GM18873 (cell line): ENCODE results near the gene LILRB3.
"Not testable (repeated sequence)": the region's sequence is repeated elsewhere in the genome, so short reads cannot be mapped to it uniquely, and the experiment has no call there.

Experiments used
- ATAC-seq: cut with Tn5 transposase; IDR thresholded peaks from one replicate; pipeline ENCODE4 v1.9.1; 2021; ENCODE audit warnings: mild to moderate bottlenecking, moderate library complexity, moderate number of reproducible peaks; ENCODE audit not compliant: unreplicated experiment, low FRiP score

The LILRB3 gene

GRCh38 chr19:54222474-54223276 is at the start of gene LILRB3:
LILRB3 (minus strand) TSS chr19:54223007; CDS start chr19:54222976, 31 bp downstream.
- not testable (repeated sequence) for ATAC-seq

- not testable (repeated sequence) for ATAC-seq
Observed at GRCh38 chr19:54272181-54272580, 49.4 kb upstream of the LILRB3 start.

- not testable (repeated sequence) for ATAC-seq
Observed at GRCh38 chr19:54271587-54271986, 48.8 kb upstream of the LILRB3 start.

GRCh38 chr19:54271106-54271505 is 48.3 kb upstream of the LILRB3 start:
- ATAC-seq: no peak

- no peak for ATAC-seq
Observed at GRCh38 chr19:54268936-54269335, 46.1 kb upstream of the LILRB3 start.

DNA sequence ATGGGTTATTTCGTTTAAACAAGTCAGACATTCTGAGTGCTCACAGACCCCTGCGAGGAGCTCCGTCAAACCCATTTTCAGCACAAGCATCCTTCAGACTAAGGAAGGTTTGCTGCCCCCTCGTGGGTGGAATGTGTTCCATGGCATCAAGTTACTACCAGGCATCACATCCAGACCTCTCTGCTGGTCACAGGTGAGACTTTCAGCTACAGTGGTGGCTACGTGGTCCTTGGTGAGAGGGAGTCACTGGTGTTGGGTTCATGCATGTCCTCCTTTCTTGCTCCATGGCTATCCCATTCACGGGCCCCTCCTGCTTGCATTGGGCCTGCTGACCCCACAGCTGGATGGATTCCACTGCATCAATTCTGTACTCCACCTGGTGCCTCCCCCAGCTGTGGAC is 43.3 kb upstream of the LILRB3 start:
- no peak for ATAC-seq

- ATAC-seq: no peak
Observed at GRCh38 chr19:54262470-54262869, 39.7 kb upstream of the LILRB3 start.

DNA sequence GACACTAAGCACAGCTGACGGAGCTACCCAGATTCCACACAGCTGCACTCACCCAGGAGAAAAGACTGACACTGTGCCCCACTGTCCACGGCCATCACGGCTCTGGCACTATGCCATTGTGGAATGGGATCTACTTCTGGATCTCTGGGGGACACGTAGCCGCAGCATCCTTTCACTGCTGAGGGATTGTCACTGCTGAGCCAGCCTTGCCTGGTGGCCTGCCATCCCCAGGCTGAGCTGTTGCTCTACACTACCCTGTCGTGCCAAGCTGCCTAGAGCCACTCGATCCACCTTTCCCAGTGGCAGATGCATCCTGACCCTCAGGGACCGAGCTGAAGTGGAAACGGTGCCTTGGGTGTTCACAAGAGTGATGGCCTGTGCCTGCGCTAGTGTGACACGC is 39.3 kb upstream of the LILRB3 start:
- ATAC-seq: no peak

- ATAC-seq: no peak
Observed at GRCh38 chr19:54257116-54257480, 34.3 kb upstream of the LILRB3 start, which contains the start of gene LILRB5. LILRB5 (minus strand) TSS chr19:54257273; CDS start chr19:54257193, 80 bp downstream.

DNA sequence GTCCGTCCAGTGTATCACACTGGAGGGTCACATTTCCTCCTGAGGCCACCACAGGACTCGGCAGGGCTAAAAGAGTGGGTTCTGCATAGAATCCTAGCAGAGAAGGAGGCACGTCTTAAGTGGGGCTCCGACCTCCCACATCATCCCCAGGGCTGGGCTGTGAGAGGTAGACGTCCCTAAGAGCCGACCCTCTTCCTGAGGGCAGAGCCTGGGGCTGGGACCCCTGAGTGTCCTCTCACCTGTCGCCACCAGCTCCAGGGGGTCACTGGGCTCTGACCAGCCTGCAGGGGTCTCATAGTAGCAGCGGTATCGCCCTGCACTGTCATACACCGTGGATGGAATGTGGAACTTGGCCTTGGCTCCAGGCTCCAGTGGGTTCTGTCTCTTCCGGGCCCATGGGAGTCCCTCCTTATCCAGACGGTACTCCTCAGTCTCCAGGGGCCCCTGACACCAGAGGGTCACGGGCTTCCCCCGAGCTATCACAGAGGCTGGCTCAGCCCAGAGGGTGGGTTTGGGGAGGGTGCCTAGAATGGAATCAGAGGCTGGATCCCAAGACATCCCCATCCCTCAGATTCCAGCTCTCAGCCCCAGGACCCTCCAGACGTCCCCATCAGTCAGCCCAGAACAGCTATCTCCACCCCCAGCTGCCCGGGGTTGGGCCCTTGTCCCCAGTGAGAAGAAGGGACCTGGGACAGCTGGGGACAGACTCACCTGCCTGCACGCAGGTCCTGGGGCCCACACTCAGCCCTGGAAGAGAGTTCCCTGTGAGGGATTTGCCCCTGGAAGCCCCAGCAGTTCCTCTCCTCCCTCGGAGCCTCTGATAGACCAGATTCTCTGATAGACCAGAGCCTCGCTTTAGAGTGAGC is 33.7 kb upstream of the LILRB3 start:
- ATAC-seq: no peak

GRCh38 chr19:54255105-54255775 is 32.4 kb upstream of the LILRB3 start:
- ATAC-seq: no peak

GRCh38 chr19:54254195-54254906 is 31.5 kb upstream of the LILRB3 start:
- ATAC-seq: no peak

GRCh38 chr19:54253331-54254194 is 30.8 kb upstream of the LILRB3 start:
- ATAC-seq: no peak

- ATAC-seq: no peak
Observed at GRCh38 chr19:54252845-54253244, 30.0 kb upstream of the LILRB3 start.

DNA sequence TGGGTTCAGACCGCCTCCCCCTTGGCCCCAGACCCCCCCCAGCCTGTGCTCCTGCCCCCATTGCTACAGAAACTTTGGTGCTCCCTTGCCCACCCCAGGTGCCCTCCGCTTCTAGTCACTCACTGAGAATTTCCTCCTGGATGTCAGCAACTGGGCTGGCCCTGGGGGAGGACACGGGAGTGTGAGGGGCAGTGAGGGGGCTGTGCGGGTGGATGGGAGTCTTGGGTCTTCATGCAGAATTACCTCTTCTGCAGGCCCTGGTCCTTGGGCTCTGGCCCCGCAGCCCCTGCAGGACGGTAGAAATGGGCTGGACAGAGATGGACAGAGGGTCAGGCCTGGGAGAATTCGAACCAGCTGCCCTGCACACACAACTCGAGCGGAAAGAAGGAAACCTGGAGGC is 29.4 kb upstream of the LILRB3 start:
- no peak for ATAC-seq

DNA sequence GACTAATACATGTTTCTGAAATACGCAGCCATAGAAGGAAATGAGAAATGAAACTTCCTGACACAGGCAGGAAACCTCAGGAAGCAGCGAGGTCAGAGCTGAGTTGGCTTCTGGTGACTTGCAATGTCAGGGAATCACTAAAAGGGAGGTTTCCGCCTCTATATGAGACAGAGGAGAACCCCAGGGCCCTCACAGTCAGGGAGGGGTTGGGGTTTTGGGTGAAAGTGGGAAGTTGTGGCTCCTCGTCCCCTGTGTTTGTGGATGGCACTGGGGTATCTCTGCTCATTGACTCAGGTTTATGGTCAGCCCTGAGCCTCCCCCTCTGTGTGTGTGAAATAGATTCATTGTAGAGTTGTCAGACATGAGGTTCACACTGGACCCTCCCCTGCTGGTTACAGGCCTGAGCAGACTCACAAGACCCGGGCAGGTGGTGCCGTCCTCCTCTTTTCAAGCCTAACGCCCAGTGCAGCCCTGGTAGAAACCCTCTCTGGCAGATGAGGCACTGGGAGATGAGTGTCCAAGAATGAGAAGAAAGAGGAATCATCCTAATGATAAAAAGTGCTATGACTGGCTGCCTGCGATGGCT is 25.3 kb upstream of the LILRB3 start:
- ATAC-seq: no peak

DNA sequence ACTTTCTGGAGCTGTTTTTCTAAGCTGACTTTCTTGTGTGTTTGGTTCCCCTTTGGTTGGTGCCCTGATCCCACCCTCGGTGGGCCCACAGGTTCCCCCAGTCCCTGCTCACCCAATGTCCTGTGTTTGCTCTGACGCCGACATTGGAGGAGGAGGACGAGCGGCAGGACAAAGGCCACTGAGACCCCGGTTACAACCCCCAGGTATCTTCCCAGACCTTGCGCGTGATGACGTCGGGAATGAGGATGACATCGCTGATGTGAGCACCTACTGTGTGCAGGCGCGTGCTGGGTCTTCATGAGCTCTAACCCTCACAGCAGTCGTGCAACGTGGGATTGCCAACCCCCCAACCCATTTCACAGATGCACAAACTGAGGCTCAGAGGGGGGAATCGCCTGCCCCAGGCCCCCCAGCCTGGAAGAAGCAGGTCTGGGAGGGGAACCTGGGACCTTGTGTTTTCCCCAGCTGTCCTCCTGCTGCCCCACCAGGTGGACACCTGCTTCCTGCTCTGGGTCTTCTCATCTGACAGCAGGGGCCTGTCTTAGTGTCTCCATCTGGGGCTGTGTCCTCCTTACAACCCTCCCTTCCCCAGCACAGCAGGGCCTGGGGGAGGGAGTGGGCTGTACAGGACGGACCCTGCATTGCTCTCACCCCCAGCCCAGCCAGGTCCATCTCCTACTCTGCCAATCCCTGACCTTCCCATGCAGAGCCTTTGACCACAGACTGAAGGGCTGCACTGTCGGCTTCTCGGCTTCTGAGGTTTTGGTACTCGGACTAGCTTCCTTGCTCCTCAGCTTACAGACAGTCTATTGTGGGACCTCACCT is 24.5 kb upstream of the LILRB3 start:
- ATAC-seq: no peak

DNA sequence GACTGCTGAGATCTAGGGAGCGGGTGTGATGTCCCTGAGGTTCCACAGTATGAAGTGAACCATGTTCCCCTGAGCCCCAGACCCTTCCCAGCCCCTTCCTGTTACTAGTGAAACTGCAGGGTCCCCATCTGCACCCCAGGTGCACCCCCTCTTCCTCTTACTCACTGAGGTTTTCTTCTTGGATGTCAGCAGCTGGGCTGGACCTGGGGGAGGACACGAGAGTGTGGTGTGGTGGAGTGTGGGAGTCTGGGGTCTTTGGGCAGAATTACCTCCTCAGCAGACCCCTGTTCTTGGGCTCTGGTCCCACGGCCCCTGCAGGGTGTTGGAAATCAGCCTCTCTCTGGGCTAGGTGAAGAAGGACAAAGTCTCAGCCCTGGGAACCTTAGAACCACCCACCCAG is 23.1 kb upstream of the LILRB3 start:
- no peak for ATAC-seq
